HEK293 (cell line): ENCODE data around the gene ARMC12.

ENCODE experiments used
- FEZF1 ChIP-seq: fragments of 450-650 bp; formaldehyde crosslinking; IDR thresholded peaks from 2 replicates; pipeline ENCODE4 v1.5.1; 2016; ENCODE audit warnings: missing biosample characterization, missing genetic modification characterization
- GFI1B ChIP-seq: fragments of 450-650 bp; formaldehyde crosslinking; IDR thresholded peaks from 2 replicates; pipeline ENCODE4 v1.5.1; 2016; ENCODE audit warnings: missing biosample characterization, missing genetic modification characterization
- GLI2 ChIP-seq: fragments of 450-650 bp; formaldehyde crosslinking; IDR thresholded peaks from 2 replicates; pipeline ENCODE4; 2017; ENCODE audit warnings: missing biosample characterization, missing genetic modification characterization, low read depth, borderline replicate concordance
- HOXA7 ChIP-seq: sonication (generic); formaldehyde crosslinking; IDR thresholded peaks from 2 replicates; pipeline ENCODE4 v1.8.1; 2022; ENCODE audit warnings: missing genetic modification reagents, borderline replicate concordance
- INSM2 ChIP-seq: fragments of 450-650 bp; formaldehyde crosslinking; IDR thresholded peaks from 2 replicates; pipeline ENCODE4 v1.5.1; 2016; ENCODE audit warnings: missing biosample characterization, missing genetic modification characterization
- KLF16 ChIP-seq: fragments of 450-650 bp; formaldehyde crosslinking; IDR thresholded peaks from 2 replicates; pipeline ENCODE4 v1.5.1; 2017; ENCODE audit warnings: missing biosample characterization, missing genetic modification characterization
- PRDM6 ChIP-seq: fragments of 450-650 bp; formaldehyde crosslinking; IDR thresholded peaks from 2 replicates; pipeline ENCODE4 v1.5.1; 2017; ENCODE audit warnings: missing biosample characterization, missing genetic modification characterization
- RBAK ChIP-seq: fragments of 450-650 bp; formaldehyde crosslinking; IDR thresholded peaks from 2 replicates; pipeline ENCODE4 v1.5.1; 2016; ENCODE audit warnings: missing biosample characterization, missing genetic modification characterization
- SCRT2 ChIP-seq: fragments of 450-650 bp; formaldehyde crosslinking; IDR thresholded peaks from 2 replicates; pipeline ENCODE4 v1.5.1; 2016; ENCODE audit warnings: missing biosample characterization, missing genetic modification characterization
- ZBTB11 ChIP-seq: fragments of 450-650 bp; formaldehyde crosslinking; conservative IDR thresholded peaks from 2 replicates; pipeline ENCODE4 v1.5.1; 2016; ENCODE audit warnings: low read depth, missing biosample characterization, missing genetic modification characterization
- ZBTB48 ChIP-seq: fragments of 450-650 bp; formaldehyde crosslinking; IDR thresholded peaks from 2 replicates; pipeline ENCODE4 v1.5.1; 2016; ENCODE audit warnings: missing biosample characterization, missing genetic modification characterization
- ZBTB7A ChIP-seq: fragments of 450-650 bp; formaldehyde crosslinking; IDR thresholded peaks from 2 replicates; pipeline ENCODE4 v1.5.1; 2016; ENCODE audit warnings: low read depth, missing biosample characterization, missing genetic modification characterization
- ZNF155 ChIP-seq: fragments of 450-650 bp; formaldehyde crosslinking; IDR thresholded peaks from 2 replicates; pipeline ENCODE4 v1.5.1; 2016; ENCODE audit warnings: missing biosample characterization, missing genetic modification characterization
- ZNF169 ChIP-seq: fragments of 450-650 bp; formaldehyde crosslinking; IDR thresholded peaks from 2 replicates; pipeline ENCODE4 v1.5.1; 2016; ENCODE audit warnings: missing biosample characterization, missing genetic modification characterization
- ZNF248 ChIP-seq: fragments of 450-650 bp; formaldehyde crosslinking; IDR thresholded peaks from 2 replicates; pipeline ENCODE4 v1.5.1; 2017; ENCODE audit warnings: missing biosample characterization, missing genetic modification characterization
- ZNF26 ChIP-seq: fragments of 450-650 bp; formaldehyde crosslinking; IDR thresholded peaks from 2 replicates; pipeline ENCODE4 v1.5.1; 2016; ENCODE audit warnings: missing biosample characterization, missing genetic modification characterization
- ZNF518A ChIP-seq: fragments of 450-650 bp; formaldehyde crosslinking; conservative IDR thresholded peaks from 2 replicates; pipeline ENCODE4 v1.5.1; 2016; ENCODE audit warnings: low read depth, missing biosample characterization, missing genetic modification characterization
- ZNF544 ChIP-seq: fragments of 450-650 bp; formaldehyde crosslinking; IDR thresholded peaks from 2 replicates; pipeline ENCODE4 v1.5.0; 2017; ENCODE audit warnings: missing biosample characterization, missing genetic modification characterization
- ZNF580 ChIP-seq: fragments of 450-650 bp; formaldehyde crosslinking; IDR thresholded peaks from 2 replicates; pipeline ENCODE4 v1.5.1; 2016; ENCODE audit warnings: missing biosample characterization, missing genetic modification characterization
- ZNF600 ChIP-seq: fragments of 450-650 bp; formaldehyde crosslinking; IDR thresholded peaks from 2 replicates; pipeline ENCODE4 v1.5.1; 2016; ENCODE audit warnings: missing biosample characterization, missing genetic modification characterization
- ZNF677 ChIP-seq: fragments of 450-650 bp; IDR thresholded peaks from 2 replicates; pipeline ENCODE4 v1.5.0; 2018; ENCODE audit warnings: missing biosample characterization, mild to moderate bottlenecking, missing genetic modification characterization, moderate library complexity
- ZNF777 ChIP-seq: fragments of 450-650 bp; formaldehyde crosslinking; IDR thresholded peaks from 2 replicates; pipeline ENCODE4 v1.5.1; 2017; ENCODE audit warnings: missing biosample characterization, missing genetic modification characterization, borderline replicate concordance
- ZNF837 ChIP-seq: fragments of 450-650 bp; formaldehyde crosslinking; IDR thresholded peaks from 2 replicates; pipeline ENCODE4 v1.5.1; 2016; ENCODE audit warnings: missing biosample characterization, missing genetic modification characterization
- TF ChIP-seq, protein P1 (sequence below): fragments of 450-650 bp; formaldehyde crosslinking; IDR thresholded peaks from 2 replicates; pipeline ENCODE4 v1.5.1; 2016; ENCODE audit warnings: missing biosample characterization, missing genetic modification characterization, borderline replicate concordance

The ARMC12 gene

DNA sequence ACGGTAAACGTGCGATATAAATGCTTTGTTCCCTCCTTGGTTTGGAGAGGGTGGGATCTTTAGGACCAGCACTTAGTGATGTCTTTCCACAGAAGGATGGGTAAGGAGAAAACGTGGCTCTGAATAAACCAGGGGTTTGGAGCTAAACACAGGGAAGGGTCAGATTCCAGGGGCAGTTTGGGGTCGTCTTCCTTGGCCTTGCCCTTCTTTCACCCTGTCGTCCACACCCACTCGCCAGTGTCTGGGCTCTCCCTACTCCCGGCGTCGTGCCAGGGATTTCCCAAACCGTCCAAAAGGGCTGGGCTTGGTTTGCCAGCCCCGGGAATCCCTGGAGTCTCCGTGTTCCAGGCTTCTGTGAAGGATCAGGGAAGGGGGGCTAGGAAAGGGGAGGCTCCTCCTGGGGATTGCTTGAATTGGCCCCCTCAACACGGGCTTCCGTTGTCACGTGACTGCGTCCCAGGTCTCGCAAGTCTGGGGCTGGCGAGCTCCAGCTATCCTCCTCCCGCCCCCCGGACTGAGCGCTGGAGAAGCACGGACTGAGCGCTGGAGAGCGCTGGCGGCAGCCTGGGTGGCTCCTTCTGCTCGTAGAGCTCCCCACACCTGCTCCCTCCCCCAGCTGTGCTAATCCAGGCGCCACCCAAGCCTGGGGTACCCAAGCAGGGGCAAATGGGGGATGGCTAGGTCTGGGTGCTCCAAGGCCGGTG lies 9.4 kb upstream of the ARMC12 start (continued):
- TF ChIP-seq ZNF837 (tag by site-specific recombination) (no peak), ZNF677 (tag by site-specific recombination) (no peak), ZNF169 (tag by site-specific recombination) (no peak), GLI2 (tag by site-specific recombination) (no peak), ZBTB48 (tag by site-specific recombination) (peak; percentile 49; the same call in 1 of the 2 replicates), ZNF777 (tag by site-specific recombination) (no peak), RBAK (tag by site-specific recombination) (no peak), ZNF518A (tag by site-specific recombination) (no peak), ZBTB7A (tag by site-specific recombination) (no peak), ZBTB11 (tag by site-specific recombination) (no peak), KLF16 (no peak; the same call in 1 of the 2 replicates), SCRT2 (tag by site-specific recombination) (no peak), INSM2 (no peak), ZNF600 (tag by site-specific recombination) (no peak), ZNF155 (tag by site-specific recombination) (no peak), ZNF544 (tag by site-specific recombination) (no peak), FEZF1 (tag by site-specific recombination) (no peak), ZNF248 (no peak), GFI1B (tag by site-specific recombination) (no peak), HOXA7 (CRISPR knock-in tag) (no peak), ZNF26 (tag by site-specific recombination) (no peak), ZNF580 (tag by site-specific recombination) (no peak), PRDM6 (no peak)
- TF ChIP-seq, protein P1, sequence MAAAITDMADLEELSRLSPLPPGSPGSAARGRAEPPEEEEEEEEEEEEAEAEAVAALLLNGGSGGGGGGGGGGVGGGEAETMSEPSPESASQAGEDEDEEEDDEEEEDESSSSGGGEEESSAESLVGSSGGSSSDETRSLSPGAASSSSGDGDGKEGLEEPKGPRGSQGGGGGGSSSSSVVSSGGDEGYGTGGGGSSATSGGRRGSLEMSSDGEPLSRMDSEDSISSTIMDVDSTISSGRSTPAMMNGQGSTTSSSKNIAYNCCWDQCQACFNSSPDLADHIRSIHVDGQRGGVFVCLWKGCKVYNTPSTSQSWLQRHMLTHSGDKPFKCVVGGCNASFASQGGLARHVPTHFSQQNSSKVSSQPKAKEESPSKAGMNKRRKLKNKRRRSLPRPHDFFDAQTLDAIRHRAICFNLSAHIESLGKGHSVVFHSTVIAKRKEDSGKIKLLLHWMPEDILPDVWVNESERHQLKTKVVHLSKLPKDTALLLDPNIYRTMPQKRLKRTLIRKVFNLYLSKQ, result no peak
